HG03354 (cell line): ENCODE measurements around the gene NDUFA7.
"Not testable (repeated sequence)": the region's sequence is repeated elsewhere in the genome, so short reads cannot be mapped to it uniquely, and the experiment has no call there.

ENCODE experiments used
- ATAC-seq: cut with Tn5 transposase; IDR thresholded peaks from one replicate; pipeline ENCODE4 v1.9.1; 2021; ENCODE audit warnings: mild to moderate bottlenecking; ENCODE audit not compliant: unreplicated experiment, poor library complexity, severe bottlenecking

Gene NDUFA7

DNA sequence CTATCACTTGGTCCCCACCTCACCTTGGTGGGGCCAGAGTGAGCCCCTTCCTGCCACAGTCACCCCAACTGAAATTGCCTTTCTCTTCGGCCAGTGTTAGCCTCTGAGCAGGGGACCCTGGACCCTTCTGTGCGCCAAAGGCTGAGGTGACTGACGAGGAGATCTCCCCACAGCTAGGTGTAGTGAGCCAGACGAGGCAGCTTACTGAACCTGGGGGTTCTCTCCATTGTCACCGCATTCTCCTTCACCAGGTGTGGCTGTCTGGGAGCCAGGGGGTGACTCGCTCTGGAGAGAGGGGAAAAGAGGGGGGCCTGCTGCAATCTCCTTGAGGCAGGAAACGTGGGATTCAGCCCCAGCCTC is 1.4 kb upstream of the NDUFA7 start:
- no peak for ATAC-seq

GRCh38 chr19:8321986-8322637 is 937 bp upstream of the NDUFA7 start:
- ATAC-seq = no peak

DNA sequence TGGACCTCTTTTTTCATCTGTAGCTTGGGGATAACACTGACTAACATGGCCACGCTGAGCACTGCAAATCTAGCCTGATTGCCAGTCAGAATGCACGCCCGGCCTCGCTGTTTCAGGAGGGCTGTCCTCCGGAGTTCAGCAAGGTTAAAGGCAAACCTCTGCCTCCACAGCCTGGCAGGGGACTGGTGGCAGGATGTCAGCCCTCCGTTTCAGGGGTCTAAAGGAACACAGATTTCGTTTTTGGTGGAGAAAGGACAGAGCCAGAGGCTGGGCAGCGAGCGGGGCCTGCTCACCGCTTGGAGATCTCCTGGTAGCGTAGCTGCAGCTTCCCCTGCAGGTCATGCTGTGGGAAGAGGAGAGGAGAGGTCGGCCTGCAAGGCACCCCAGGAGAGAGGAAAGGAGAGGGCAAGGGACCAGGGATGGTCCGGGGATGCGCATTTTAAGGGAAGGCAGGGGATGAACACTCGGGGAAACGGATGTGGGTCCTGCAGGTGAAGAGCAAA is 560 bp downstream of the NDUFA7 start:
- peak; percentile 2 for ATAC-seq

DNA sequence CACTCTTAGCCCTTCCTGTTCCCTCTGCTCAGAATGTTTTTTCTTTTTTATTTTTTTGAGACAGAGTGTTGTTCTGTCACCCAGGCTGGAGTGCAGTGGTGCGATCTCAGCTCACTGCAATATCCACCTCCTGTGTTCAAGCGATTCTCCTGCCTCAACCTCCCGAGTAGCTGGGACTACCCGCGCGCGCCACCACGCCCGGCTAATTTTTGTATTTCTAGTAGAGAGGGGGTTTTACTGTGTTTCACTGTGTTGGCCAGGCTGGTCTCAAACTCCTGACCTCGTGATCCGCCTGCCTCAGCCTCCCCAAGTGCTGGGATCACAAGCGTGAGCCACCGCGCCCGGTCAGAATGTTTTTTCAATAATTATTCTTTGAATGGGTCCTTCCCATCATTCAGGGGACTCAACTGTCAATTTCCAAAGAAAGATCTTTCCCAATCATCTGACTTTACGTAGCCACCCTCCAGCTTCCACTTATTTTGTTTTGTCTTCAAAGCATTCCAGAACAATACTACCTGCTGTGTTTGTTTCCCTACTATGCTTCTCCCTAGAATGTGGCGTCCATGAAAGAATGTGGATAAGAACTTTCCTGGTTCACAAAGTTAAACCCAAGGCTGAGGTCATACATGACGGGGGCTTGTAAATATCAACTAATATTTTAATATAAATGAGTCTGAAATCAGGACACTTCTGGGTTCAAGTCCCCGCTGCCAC is 1.2 kb downstream of the NDUFA7 start:
- ATAC-seq = no peak

DNA sequence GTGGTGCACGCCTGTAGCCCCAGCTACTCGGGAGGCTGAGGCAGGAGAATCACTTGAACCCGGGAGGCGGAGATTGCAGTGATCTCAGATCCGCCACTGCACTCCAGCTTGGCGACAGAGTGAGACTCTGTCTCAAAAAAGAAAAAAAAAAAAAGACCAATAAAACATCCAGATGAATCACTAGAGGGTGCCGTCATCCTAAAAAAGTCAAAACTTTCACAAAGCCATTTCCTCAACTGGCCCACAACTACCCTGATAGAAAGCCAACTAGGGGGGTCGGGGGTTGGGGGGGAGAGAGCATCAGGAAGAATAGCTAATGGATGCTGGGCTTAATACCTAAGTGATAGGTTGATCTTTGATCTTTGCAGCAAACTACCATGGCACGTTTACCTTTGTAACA is 2.3 kb downstream of the NDUFA7 start:
- ATAC-seq = not testable (repeated sequence)

GRCh38 chr19:8316351-8317125 is 4.6 kb downstream of the NDUFA7 start:
- ATAC-seq = no peak

DNA sequence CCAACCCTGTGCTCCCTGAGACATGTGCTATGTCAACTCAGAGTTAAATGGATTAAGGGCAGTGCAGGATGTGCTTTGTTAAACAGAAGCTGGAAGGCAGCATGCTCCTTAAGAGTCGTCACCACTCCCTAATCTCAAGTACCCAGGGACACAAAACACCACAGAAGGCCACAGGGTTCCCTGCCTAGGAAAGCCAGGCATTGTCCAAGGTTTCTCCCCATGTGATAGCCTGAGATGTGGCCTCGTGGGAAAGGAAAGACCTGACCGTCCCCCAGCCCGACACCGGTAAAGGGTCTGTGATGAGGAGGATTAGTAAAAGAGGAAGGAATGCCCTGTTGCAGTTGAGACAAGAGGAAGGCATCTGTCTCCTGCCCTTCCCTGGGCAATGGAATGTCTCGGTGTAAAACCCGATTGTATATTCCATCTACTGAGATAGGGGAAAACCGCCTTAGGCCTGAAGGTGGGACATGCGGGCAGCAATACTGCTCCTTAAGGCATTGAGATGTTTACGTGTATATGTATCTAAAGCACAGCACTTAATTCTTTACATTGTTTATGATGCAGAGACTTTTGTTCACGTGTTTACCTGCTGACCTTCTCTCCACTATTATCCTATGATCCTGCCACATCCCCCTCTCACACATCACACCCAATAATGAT is 6.1 kb downstream of the NDUFA7 start:
- ATAC-seq = not testable (repeated sequence)

DNA sequence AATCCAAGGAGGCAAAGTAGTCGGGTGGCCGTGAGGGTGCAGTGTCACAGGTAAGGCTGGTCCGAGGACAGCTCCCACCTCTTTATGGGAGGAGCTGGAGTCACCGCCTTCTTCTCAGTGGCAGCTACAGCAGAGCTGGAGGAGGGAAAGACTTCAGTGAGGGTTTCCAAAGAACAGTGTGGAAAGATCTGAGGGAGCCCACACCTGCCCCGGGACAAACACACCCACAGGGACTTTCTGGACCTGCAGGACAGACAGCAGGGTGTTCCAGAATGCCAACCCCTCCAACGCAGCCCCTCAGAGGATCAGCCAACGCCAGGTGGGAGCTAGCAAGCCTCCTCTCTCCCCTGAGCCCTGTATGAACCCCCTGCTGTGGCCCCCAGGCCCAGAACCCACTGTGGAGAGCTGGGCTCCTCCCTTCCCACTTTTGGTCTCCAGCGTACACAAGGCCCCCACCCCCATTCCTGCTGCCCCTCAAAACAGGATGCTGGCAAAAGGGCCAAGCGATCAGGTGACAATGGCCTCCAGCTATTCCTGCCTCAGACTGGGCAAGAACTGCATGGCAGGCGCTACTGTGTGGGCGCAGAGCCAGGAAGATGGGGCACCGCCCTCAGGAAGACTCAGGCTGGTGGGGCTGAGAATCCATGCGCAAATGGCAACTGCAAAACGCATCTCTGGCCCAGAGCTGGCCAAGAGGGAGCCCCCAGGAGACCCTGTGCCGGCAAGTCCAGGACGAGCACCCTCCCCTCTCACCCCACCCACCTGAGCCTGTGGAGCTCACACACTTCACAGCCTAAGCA is 9.5 kb downstream of the NDUFA7 start:
- no peak for ATAC-seq

- ATAC-seq = no peak
Measured at GRCh38 chr19:8310342-8311055, 10.7 kb downstream of the NDUFA7 start.

GRCh38 chr19:8308891-8309291 is 12.3 kb downstream of the NDUFA7 start:
- ATAC-seq = no peak

DNA sequence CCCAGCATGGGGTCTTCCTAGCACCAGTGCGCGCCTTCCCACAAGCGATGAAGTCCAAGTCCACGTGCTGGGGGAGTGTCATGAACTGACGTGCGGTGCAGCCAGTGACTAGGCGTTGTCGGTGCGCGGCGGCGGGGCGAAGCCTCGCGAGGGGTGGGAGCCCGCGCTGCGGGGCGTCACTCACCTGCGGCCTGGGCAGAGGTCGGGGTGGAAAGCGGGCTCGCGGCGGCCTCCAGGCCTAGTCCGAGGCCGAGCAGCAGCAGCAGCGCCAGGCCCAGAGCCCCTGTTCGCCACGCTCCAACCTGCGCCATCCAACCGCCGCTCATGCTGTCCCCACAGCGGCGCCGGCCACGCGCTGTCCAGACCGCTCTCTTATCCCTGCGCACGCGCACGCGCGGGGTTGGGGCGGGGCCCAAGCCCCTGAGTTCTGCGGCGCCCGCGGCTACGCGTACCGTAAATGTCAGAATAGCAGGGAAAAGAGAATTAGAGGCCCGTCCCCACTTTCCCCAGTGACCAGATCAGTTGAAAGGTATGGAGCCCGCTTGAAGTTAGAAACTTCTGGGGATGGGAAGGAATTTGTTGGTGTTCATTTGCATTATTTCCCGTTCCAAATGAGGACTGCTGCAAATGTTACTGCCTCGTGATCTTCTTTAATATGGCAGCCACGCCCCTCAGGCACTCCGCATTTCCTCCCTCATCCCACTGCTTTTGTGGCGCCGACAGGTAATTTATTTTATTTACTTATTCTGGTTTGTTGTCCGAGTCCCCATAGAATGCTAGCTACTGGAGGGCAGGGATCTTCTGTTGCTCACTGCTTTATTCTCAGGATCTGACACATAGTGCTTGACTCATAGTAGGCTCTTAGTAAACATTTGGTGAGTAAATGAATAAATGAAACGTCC is 13.0 kb downstream of the NDUFA7 start, which contains the start of gene CD320:
Gene CD320, minus strand, starts transcription at position 394 of the 902 bp plus-strand sequence. Its CDS starts 68 bp downstream, at position 326.
- peak; percentile 77 for ATAC-seq

- peak; percentile 7 for ATAC-seq
Measured at GRCh38 chr19:8307400-8307964, 13.7 kb downstream of the NDUFA7 start.

GRCh38 chr19:8306235-8307054 is 14.7 kb downstream of the NDUFA7 start:
- no peak for ATAC-seq

DNA sequence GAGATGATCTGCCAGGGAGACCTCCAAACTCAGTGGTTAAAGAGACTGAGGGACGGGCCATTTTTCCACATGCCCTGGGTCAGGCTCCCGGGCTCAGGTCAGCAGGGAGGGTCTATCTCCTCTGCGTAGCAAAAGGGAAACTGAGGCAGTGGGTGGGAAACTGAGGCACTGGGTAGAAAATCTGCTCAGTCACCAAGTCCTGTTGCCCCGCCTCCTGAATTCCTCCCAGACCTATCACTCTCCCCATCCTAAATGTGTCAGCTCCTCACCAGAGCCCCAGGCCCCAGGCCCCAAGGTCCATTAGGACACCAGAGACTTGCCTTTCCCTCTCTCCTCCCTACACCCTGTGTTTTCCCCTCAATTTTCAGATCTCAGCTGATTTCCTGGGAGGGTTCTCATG is 15.4 kb downstream of the NDUFA7 start:
- no peak for ATAC-seq

GRCh38 chr19:8304841-8305621 is 16.1 kb downstream of the NDUFA7 start:
- ATAC-seq = no peak

- ATAC-seq = no peak
Measured at GRCh38 chr19:8302734-8303133, 18.4 kb downstream of the NDUFA7 start.
